EL (cell line): ENCODE measurements around the gene CATSPERZ.

Experiments used
- DNase-seq: peaks from one replicate; pipeline ENCODE4 v3.0.0-alpha.2; 2016

CATSPERZ gene, protein sequence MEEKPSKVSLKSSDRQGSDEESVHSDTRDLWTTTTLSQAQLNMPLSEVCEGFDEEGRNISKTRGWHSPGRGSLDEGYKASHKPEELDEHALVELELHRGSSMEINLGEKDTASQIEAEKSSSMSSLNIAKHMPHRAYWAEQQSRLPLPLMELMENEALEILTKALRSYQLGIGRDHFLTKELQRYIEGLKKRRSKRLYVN

DNA sequence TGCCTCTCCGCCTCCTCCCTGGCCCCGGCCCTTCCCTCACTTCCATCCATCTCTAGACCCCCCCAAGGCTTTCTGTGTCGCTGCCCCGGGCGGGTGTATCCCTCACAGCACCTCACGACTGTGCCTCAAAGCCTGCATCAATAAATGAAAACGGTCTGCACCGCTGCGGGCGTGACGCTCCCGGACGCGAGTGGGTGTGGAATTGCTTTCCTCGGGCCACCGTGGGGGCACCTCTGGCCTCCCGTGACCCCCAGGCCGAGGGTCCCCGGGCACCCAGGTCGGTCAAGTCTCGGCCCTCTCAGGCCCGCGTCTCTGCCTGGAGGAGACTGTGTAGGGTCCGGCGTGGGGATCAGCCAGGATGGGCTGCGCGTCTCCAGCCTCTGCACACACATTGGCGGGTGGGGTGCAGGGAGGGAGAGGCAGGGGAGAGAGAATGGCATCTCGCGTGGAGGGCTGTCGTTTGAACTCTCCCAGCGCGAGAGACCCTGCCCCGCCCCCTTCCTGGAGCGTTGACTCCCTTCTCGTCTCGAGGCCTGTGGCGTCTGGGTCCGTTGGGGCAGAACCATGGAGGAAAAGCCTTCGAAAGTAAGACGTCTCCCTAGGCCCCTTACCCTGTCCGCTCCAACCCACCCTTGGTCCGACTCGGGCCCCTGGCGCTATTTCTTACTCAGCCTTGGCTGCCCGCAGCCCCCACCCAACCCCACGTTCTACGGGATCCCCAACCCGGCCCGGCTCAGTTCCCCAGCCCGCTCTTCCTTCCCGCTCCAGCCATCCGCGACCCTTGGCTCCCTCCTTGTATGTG is at the start of gene CATSPERZ:
TSS of gene CATSPERZ (plus strand) at position 512 of the 802 bp plus-strand sequence. CDS start at position 565, 53 bp downstream.
- DNase-seq = no peak

DNA sequence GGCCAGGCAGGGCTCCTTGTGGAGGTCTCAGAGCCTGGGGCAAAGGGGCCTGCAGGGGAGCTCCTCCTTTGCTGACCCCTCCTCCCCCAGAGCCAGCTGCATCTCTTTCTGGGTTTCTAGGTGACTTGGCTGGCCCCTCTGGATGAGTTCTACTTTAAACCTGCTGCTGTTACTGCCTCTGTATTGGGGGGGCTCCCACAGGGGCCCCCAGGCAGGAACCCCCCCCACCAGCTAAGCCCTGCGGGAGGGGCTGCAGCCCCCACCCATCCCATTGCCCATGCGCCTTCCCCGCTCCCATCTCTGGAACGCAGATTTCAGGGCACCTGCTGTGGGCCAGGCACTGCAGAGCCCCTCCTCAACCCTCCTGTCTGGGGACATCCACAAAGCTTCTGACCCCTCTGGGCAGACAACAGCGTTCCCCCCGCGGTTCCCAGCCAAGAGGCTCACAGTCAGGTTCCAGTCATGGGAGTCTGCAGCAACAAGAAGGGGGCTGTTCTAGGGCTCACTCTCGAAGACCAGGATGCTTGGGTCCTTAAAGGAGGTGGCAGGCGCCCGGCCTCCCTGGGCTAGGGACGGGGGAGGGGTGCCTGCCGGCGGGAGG is 49.6 kb upstream of the CATSPERZ start:
- peak; percentile 24 for DNase-seq

DNA sequence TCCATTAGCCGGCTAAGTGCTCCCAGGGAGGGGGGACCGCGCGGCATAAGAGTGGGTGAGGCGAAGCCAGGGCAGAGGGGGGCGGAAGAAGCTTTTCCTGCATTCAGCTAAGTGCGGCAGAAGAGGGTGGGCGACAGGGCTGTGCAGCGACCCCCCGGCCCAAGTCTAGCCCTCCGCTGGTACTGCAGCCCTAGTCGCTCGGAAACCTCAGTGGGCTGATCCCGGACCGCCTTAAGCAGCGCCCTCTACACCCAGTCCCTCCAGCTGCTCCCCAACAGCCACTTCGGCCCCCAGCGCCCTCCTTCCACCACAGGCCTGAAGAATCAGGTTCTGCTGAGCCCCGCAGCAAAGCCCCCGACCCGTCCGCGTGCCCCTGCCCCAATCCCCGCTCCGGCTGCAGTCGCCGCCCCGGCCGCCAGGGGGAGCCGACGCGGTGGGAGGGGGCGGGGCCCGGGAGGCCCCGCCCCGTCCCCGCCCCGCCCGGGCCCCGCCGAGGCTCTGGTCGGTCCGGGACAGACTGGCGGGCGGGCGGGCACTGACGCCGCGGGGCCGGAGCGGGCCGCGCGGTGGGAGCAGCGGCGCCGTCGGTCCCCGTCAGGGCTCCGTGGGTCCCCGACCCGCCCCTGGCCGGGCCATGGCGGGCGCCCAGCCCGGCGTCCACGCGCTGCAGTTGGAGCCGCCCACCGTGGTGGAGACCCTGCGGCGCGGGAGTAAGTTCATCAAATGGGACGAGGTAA is 49.0 kb upstream of the CATSPERZ start, which contains the start of gene PLCB3:
TSS of gene PLCB3 (plus strand) at position 515 of the 737 bp plus-strand sequence. CDS start at position 635, 120 bp downstream.
- DNase-seq = peak; percentile 55

DNA sequence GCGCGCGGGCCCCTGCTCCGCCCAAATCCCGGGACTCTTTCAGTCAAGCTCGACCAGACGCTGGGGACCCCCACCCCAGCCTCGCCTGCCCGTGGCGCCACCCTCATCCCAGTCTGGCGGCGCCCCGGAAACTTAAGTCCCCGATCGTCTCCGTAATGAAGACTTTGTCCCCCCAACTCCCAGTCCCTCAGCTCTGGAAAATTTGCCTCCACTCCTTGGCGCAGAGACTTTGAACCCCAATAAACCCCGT is 48.5 kb upstream of the CATSPERZ start:
- no peak for DNase-seq

DNA sequence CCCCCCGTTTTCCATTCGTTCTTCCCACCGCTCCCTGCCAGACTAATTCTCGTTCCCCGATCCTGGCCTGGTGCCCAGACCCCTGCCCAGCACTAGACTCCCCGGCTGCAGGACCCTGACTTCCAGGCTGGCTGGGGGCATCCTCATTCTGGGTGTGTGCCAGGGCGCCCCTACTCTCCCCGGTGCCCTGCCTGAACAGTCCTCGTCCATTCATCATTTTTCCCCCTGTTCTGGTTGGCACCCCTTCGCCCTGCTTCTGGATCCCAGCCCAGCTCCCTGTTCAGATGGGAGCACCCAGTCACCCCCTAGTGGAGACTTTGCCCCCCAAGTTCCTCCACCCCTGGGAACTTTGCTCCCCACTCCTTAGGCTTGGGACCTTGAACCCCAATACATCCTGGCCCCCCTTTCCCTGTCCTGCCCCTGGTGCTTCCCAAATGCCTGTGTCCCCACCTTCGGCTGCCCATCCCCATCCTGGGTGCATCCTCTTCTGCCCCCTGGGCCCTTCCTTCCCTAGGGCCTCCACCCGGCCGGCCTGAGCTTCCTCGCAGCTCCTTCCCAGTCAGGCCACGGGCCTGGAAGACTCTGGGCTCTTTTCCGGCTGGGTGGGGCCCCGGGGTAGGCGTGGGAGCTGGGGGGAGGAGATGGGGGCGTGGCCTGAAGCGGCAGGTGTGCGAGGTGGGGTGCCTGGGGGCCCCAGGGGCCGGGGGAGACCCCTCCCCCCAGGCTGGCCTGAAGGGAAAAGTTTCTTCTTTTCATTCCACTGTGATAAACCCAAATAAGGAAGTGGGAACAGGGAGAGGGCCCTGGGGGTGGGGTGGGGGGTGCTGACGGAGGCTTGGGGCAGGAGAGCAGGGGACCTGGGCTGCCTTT is 47.9 kb upstream of the CATSPERZ start:
- DNase-seq = peak; percentile 69

DNA sequence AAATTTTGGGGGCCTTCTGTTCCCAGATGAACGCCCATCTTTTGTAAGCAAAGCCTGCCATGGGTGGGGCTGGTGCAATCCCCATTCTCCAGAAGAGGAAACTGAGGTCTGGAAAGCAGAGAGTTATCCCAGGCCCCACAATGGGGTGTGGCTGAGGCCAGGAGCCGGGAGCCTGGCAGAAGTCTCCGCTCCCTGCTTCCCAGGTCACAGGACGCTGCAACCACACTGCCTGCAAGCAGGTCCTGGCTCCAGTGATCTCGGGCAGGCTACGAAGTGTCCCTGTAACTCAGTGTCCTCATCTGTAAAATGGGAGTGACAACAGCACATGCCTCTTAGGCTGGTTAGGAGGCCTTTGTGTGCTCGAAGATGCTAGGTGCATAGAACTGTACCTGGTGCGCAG is 47.1 kb upstream of the CATSPERZ start:
- no peak for DNase-seq

DNA sequence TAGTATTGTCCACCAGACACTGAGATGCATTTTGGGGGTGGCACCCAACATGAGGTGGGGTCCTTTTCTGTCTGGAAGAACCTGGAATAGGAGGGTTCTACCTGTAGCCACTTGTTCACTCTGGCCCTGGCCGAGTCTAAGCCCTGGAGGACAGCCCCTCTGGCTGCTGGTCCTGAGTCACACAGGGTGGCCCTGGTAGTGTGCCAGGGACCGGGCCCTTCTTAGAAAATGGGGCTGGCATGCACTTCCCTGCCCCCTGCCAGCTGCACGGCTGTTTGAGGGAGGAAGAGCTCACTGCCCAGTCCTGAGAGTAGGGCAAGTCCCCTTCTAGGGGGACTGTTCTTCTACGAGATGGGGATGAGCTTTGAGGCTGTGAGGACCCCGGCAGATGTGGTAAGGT is 46.7 kb upstream of the CATSPERZ start:
- no peak for DNase-seq

DNA sequence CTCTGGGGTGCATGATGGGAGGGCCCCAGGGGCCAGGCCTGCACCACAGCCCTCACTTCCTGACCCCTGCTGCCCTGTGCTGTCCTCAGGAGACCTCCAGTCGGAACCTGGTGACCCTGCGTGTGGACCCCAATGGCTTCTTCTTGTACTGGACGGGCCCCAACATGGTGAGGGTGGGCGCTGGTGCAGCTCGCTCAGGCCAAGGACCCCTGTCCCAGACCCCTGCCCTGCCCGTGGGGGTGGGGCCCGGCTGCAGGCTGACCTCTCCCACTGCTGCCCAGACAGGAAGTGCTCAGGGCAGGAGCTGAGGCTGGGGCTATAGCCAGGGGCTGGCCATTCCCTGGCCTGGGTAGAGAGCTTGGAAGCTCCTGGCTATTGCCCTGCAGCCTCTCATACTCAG is 45.8 kb upstream of the CATSPERZ start:
- no peak for DNase-seq

DNA sequence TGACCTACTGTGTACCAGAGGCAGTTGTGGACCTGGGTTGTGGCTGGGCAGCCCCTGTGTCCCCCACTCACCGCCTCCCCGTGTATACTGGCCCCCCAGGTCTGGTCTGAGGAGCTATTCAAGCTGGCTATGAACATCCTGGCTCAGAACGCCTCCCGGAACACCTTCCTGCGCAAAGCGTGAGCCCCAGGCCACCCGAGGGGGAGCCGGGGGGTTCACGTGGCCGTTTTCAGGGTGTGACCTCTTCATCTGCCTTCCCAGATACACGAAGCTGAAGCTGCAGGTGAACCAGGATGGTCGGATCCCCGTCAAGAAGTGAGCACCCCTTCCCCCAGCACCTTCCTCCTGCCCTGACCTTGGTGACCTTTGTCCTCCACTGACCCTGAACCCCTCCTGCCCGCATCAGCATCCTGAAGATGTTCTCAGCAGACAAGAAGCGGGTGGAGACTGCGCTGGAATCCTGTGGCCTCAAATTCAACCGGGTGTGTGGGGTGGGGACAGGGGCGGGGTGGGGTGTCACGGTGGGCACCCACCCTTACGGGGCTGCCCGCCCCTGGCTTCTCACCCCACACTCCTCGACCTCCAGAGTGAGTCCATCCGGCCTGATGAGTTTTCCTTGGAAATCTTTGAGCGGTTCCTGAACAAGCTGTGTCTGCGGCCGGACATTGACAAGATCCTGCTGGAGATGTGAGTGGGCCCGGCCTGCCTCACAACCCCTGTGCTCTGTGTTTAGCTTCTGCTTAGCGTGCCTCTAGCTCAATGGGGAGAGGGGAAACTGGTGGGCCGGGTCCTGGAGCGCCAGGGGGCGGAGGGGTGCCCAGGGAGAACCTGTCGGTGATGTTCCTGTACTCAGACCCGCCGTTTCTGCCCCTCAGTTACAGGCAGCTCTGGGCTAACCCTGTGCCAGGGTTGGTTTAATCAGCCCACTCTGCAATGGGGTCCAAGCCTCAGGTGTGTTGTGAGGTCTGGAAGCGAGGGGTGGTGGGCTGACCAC is 44.7 kb upstream of the CATSPERZ start:
- DNase-seq = no peak

DNA sequence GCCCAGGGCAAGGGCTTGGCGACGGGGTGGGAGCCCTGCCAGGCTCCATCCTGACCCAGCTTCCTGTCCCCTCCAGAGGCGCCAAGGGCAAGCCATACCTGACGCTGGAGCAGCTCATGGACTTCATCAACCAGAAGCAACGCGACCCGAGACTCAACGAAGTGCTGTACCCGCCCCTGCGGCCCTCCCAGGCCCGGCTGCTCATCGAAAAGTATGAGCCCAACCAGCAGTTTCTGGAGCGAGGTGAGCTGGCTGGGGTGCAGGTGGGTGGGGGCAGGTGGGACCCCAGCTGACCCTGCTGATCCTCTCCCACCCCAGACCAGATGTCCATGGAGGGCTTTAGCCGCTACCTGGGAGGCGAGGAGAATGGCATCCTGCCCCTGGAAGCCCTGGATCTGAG is 43.9 kb upstream of the CATSPERZ start:
- DNase-seq = no peak

DNA sequence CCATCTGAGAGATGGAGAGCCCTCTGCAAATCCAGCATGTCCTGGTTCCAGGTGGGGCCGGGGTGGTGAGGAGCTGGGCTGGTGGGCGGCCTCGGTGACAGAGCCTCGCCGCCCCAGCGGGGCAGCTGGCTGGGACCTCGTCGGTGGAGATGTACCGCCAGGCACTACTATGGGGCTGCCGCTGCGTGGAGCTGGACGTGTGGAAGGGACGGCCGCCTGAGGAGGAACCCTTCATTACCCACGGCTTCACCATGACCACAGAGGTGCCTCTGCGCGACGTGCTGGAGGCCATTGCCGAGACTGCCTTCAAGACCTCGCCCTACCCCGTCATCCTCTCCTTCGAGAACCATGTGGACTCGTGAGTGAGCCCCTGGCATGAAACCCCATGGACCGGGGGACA is 41.8 kb upstream of the CATSPERZ start:
- no peak for DNase-seq

DNA sequence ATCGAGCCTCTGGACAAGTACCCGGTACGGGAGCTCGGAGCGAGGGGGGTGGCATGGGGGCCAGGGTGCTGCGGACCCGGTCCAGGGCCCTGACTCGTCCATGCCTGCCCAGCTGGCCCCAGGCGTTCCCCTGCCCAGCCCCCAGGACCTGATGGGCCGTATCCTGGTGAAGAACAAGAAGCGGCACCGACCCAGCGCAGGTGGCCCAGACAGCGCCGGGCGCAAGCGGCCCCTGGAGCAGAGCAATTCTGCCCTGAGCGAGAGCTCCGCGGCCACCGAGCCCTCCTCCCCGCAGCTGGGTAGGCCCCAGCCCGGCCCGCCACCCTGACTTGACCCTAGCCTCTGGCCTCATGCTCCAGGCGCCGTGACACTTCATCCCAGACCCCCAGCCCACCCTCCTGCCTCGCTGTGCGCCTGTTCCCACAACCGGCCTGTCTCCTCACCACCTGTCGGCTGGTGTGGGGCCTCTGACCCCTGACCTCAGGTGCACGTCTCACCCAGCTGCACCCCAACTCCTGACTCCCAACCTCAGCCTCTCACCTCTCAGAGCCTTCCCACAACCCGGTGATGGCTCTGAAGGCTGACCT is 41.1 kb upstream of the CATSPERZ start:
- no peak for DNase-seq

DNA sequence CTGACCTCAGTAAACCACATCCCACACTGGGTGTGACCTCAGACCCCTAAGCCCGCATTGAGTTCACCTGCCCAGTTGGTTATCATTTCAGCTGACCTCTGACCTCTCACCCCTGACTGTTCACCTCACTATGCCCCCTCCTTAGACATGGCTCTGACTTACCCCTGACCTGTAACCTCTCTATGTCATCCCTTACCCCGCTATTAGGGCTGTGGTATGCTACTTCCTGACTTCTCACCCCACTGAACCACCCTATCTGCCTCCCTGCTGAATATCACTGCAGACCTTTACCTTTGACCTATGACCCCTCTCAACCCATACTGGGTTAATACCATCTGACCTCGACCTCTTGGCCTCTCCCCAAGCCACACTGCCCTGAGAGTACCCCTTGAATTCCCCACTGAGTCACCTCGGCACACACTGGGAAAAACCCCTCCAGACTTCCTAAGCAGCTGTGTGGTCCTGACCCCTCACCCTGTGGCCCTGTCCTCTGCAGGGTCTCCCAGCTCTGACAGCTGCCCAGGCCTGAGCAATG is 40.6 kb upstream of the CATSPERZ start:
- no peak for DNase-seq

DNA sequence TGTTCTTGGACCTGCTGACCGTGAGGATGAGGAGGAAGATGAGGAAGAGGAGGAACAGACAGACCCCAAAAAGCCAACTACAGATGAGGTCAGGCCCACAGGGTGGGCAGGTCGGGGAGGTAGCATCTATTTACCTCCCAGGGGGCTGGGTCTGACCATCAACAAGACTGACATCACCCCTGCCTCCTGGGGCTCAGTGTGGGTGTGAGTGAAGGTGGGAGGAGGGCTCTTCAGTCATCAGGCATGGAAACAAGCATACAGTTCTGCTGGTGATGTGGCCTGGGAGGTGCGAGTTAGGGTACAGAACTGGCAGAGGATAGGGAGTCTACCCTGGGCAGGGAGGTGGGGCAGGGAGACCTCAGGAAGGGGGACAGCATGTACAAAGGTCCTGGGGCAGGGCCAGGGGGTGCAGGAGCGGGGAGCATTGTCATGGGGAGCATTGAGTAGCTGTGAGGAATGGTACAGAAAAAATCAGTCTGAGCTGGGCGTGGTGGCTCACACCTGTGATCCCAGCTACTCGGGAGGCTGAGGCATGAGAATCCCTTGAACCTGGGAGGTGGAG is 39.9 kb upstream of the CATSPERZ start:
- DNase-seq = no peak

DNA sequence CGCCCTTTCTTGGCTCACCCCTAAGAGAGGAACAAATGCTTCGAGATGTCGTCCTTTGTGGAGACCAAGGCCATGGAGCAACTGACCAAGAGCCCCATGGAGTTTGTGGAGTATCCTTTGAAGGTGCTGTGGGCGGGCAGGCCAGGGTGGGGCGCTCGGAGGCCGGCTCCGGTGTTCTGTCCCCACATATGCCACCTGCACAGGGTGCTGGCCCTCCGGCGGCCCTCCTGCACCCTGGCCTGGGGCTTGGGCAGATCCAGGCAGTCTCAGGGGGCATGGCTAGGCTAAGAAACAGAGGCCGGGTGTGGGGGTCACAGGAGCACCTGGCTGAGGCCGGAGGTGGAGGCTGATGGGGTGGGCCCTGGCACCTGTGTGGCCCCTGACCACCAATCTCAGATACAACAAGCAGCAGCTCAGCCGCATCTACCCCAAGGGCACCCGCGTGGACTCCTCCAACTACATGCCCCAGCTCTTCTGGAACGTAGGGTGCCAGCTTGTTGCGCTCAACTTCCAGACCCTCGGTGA is 38.5 kb upstream of the CATSPERZ start:
- DNase-seq = no peak

DNA sequence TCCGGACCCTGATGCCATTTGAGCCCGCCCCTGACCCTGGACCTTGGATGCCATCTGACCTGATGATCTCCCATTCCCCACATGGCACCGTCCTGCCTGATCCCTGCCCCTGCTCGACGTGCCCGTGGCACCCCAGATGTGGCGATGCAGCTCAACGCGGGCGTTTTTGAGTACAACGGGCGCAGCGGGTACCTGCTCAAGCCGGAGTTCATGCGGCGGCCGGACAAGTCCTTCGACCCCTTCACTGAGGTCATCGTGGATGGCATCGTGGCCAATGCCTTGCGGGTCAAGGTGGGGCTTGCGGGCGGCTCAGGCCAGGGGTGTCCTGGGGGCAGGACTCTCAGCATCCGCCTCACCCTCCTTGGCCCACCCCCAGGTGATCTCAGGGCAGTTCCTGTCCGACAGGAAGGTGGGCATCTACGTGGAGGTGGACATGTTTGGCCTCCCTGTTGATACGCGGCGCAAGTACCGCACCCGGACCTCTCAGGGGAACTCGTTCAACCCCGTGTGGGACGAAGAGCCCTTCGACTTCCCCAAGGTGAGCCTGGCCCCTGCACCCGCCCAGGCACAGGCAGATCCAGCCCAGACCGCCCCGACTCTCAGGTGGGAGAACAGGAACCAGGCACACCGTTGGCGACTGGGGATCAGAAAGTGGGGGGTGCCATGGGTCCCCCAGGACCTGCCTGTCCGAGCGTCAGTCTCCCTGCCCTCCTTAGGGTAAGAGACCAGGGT is 37.7 kb upstream of the CATSPERZ start:
- DNase-seq = no peak

DNA sequence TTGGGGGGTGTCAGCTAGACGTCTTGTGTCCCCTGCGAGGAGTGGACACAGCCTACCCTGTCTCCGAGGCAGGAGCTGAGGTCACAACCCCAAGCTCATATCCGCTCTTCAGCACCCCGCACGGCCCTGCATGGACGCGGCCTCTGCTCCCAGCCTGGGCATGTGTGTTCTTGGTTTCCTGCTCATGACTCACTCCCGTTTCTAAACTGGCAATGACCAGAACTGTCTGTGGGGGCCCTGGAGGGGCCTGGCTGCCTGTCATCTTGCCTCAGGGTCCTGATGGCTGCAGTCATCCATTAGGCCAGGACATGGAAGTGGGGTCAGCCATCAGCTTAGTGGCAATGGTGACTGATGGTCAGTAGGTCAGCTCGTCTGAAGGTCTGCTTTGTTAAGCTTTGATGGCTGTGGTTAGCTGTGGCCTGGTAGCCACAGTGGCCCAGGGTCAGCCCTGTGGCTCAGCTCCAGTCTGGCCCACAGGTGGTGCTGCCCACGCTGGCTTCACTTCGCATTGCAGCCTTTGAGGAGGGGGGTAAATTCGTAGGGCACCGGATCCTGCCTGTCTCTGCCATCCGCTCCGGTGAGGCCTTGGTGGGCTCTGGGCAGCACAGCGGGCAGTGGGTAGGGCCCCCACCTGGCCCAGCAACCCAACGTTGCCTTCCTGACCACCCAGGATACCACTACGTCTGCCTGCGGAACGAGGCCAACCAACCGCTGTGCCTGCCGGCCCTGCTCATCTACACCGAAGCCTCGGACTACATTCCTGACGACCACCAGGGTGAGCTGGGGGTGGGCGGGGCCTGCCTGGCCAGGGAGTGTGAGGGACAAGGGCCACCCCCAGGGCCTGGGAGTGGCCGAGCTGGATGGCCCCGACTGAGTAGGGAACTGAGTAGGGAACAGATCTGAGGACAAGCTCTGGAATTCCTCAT is 36.9 kb upstream of the CATSPERZ start:
- DNase-seq = peak; percentile 86

DNA sequence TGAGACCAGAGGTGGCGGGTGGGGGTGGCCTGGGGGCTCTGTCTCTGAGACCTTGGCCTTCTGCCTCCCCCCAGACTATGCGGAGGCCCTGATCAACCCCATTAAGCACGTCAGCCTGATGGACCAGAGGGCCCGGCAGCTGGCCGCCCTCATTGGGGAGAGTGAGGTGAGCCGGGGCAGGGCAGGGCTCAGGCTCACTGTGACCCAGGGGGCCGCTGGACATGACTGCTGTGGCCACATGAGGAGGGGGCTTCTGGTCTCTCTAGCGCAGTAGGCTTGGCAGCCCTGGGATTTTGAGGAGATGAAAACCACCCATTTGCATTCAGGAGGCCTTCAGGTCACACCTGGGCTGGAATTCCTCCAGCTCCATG is 36.2 kb upstream of the CATSPERZ start:
- no peak for DNase-seq
